Measurements from ENCODE around the gene OR5B21. TPM values are rescaled to one million over a fixed set of nuclear protein-coding genes. Genes with fewer than 3 reads are reported as not detected.

OR5B21 gene
- total and polyA plus RNA-seq, 10 of the 15 experiments (the other 5 are each of a cell fraction or from before 2014, with no cell fraction given), result 0.22 to 0.41 (median 0.22) TPM; not detected in 7

DNA sequence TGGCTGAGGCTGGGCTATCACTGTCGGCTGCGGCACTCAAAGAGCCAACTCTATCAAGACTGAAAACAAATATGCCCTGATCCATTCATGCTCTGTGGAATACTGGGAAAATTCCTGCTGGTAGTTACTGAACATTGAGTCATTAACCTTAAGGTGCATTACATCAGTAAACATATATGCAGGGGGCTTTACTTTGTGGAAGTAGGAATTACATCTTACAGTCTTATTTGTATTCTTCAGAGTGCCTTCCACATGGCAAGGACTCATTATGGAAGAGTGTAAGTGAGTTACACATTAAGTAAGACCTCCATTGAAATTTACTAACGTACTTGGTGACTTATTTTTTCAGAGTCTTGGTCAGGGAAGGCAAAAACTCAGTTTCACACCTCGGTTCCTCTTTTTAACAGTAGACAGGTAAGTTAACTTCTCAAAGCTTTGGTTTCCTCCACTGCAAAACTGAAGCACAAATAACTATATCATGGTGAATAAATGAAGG lies 4.5 kb downstream of the OR5B21 start (continued):
- TF ChIP-seq SIN3A (IDR thresholded peaks at IDR 0.05; ENCODE audit: low read depth, low read length) (no peak), CHD2 (IDR thresholded peaks at IDR 0.05; ENCODE audit: borderline replicate concordance, low read depth, low read length) (no peak), SP1 (IDR thresholded peaks at IDR 0.05; ENCODE audit: low read depth, low read length) (no peak), NFIC (IDR thresholded peaks at IDR 0.05; ENCODE audit: low read depth, low read length) (peak; percentile 50; the same call in 1 of the 2 replicates), RAD21 (IDR thresholded peaks at IDR 0.05; ENCODE audit: insufficient read depth, low read depth, low read length) (no peak), SPI1 (IDR thresholded peaks at IDR 0.05; ENCODE audit: borderline replicate concordance, insufficient read depth, low read depth, low read length) (peak; percentile 95), POLR2A (IDR thresholded peaks at IDR 0.05; ENCODE audit: low read depth, low read length) (no peak), NR2C2 (IDR thresholded peaks at IDR 0.05; ENCODE audit: borderline replicate concordance, control insufficient read depth, insufficient read length, low read depth) (no peak), PAX5 (IDR thresholded peaks at IDR 0.05; ENCODE audit: borderline replicate concordance, low read depth, low read length) (no peak), WRNIP1 (IDR thresholded peaks at IDR 0.05; ENCODE audit: borderline replicate concordance, low read depth, low read length) (no peak), ZNF217 (IDR thresholded peaks at IDR 0.05) (no peak), ZNF384 (IDR thresholded peaks at IDR 0.05; ENCODE audit: borderline replicate concordance, low read depth, low read length) (no peak; the same call in 1 of the 2 replicates), SREBF1 (IDR thresholded peaks at IDR 0.05; ENCODE audit: low read length) (no peak), EZH2 (IDR thresholded peaks at IDR 0.05; ENCODE audit: borderline replicate concordance, control insufficient read depth, low read depth, low read length) (no peak), BCL11A (IDR thresholded peaks at IDR 0.05; ENCODE audit: low read depth, low read length) (0 out of 2 replicates have a peak, but pooled peaks have one; percentile 7), CBX5 (IDR thresholded peaks at IDR 0.05; ENCODE audit: low read depth) (no peak), DPF2 (IDR thresholded peaks at IDR 0.05) (0 out of 2 replicates have a peak, but pooled peaks have one; percentile 75), RCOR1 (conservative IDR thresholded peaks at IDR 0.05; ENCODE audit: low read depth, low read length) (0 out of 2 replicates have a peak, but pooled peaks have one; percentile 51)
- TF ChIP-seq, protein P1, sequence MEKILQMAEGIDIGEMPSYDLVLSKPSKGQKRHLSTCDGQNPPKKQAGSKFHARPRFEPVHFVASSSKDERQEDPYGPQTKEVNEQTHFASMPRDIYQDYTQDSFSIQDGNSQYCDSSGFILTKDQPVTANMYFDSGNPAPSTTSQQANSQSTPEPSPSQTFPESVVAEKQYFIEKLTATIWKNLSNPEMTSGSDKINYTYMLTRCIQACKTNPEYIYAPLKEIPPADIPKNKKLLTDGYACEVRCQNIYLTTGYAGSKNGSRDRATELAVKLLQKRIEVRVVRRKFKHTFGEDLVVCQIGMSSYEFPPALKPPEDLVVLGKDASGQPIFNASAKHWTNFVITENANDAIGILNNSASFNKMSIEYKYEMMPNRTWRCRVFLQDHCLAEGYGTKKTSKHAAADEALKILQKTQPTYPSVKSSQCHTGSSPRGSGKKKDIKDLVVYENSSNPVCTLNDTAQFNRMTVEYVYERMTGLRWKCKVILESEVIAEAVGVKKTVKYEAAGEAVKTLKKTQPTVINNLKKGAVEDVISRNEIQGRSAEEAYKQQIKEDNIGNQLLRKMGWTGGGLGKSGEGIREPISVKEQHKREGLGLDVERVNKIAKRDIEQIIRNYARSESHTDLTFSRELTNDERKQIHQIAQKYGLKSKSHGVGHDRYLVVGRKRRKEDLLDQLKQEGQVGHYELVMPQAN (conservative IDR thresholded peaks at IDR 0.05), result no peak
- TF ChIP-seq, protein P2, sequence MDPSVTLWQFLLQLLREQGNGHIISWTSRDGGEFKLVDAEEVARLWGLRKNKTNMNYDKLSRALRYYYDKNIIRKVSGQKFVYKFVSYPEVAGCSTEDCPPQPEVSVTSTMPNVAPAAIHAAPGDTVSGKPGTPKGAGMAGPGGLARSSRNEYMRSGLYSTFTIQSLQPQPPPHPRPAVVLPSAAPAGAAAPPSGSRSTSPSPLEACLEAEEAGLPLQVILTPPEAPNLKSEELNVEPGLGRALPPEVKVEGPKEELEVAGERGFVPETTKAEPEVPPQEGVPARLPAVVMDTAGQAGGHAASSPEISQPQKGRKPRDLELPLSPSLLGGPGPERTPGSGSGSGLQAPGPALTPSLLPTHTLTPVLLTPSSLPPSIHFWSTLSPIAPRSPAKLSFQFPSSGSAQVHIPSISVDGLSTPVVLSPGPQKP (IDR thresholded peaks at IDR 0.05; ENCODE audit: low read depth, low read length), result no peak
- TF ChIP-seq, protein P3, sequence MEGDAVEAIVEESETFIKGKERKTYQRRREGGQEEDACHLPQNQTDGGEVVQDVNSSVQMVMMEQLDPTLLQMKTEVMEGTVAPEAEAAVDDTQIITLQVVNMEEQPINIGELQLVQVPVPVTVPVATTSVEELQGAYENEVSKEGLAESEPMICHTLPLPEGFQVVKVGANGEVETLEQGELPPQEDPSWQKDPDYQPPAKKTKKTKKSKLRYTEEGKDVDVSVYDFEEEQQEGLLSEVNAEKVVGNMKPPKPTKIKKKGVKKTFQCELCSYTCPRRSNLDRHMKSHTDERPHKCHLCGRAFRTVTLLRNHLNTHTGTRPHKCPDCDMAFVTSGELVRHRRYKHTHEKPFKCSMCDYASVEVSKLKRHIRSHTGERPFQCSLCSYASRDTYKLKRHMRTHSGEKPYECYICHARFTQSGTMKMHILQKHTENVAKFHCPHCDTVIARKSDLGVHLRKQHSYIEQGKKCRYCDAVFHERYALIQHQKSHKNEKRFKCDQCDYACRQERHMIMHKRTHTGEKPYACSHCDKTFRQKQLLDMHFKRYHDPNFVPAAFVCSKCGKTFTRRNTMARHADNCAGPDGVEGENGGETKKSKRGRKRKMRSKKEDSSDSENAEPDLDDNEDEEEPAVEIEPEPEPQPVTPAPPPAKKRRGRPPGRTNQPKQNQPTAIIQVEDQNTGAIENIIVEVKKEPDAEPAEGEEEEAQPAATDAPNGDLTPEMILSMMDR (IDR thresholded peaks at IDR 0.05 in 2 of 3, conservative IDR thresholded peaks at IDR 0.05 in 1 of 3; ENCODE audit: control insufficient read depth in 2 of 3, extremely low read depth in 1 of 3, insufficient read depth in 1 of 3, low read depth in 3 of 3, low read length in 3 of 3), result no peak
- TF ChIP-seq, protein P4, sequence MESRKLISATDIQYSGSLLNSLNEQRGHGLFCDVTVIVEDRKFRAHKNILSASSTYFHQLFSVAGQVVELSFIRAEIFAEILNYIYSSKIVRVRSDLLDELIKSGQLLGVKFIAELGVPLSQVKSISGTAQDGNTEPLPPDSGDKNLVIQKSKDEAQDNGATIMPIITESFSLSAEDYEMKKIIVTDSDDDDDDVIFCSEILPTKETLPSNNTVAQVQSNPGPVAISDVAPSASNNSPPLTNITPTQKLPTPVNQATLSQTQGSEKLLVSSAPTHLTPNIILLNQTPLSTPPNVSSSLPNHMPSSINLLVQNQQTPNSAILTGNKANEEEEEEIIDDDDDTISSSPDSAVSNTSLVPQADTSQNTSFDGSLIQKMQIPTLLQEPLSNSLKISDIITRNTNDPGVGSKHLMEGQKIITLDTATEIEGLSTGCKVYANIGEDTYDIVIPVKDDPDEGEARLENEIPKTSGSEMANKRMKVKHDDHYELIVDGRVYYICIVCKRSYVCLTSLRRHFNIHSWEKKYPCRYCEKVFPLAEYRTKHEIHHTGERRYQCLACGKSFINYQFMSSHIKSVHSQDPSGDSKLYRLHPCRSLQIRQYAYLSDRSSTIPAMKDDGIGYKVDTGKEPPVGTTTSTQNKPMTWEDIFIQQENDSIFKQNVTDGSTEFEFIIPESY (IDR thresholded peaks at IDR 0.05), result no peak
- TF ChIP-seq, protein P5, sequence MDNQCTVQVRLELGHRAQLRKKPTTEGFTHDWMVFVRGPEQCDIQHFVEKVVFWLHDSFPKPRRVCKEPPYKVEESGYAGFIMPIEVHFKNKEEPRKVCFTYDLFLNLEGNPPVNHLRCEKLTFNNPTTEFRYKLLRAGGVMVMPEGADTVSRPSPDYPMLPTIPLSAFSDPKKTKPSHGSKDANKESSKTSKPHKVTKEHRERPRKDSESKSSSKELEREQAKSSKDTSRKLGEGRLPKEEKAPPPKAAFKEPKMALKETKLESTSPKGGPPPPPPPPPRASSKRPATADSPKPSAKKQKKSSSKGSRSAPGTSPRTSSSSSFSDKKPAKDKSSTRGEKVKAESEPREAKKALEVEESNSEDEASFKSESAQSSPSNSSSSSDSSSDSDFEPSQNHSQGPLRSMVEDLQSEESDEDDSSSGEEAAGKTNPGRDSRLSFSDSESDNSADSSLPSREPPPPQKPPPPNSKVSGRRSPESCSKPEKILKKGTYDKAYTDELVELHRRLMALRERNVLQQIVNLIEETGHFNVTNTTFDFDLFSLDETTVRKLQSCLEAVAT (IDR thresholded peaks at IDR 0.05), result no peak
